ENCODE data around the gene TADA2B.
"Not testable (repeated sequence)": the region's sequence is repeated elsewhere in the genome, so short reads cannot be mapped to it uniquely, and the experiment has no call there.

TADA2B gene

GRCh38 chr4:7094916-7095315, 51.7 kb downstream of the TADA2B start:
- no peaks in the 10 kb centered on the region for H3K9me3 Mint-ChIP-seq
- ATAC-seq (replicated peaks) (no peak), DNase-seq (no peak)
- H3K4me3 Mint-ChIP-seq, result no peak overlapping the region
- peaks cover 23 to 58% of the 10 kb centered on the region in 2 donors for H3K27me3 Mint-ChIP-seq
- no peaks in the 10 kb centered on the region for H3K4me1 Mint-ChIP-seq (ENCODE audit: low read depth in 2 of 2)
- H3K27ac Mint-ChIP-seq, result no peak overlapping the region
- no peaks in the 10 kb centered on the region for H3K36me3 Mint-ChIP-seq (ENCODE audit: insufficient read depth)

GRCh38 chr4:7095611-7096155, 52.5 kb downstream of the TADA2B start:
- ATAC-seq (replicated peaks), result no peak
- H3K27ac Mint-ChIP-seq, result no peak overlapping the region
- no peaks in the 10 kb centered on the region for H3K9me3 Mint-ChIP-seq
- no peak for DNase-seq
- no peaks in the 10 kb centered on the region for H3K36me3 Mint-ChIP-seq (ENCODE audit: insufficient read depth)
- no peak overlapping the region for H3K4me3 Mint-ChIP-seq
- H3K27me3 Mint-ChIP-seq, result peaks cover 20 to 54% of the 10 kb centered on the region in 2 donors
- H3K4me1 Mint-ChIP-seq (ENCODE audit: low read depth in 2 of 2), result no peaks in the 10 kb centered on the region

DNA sequence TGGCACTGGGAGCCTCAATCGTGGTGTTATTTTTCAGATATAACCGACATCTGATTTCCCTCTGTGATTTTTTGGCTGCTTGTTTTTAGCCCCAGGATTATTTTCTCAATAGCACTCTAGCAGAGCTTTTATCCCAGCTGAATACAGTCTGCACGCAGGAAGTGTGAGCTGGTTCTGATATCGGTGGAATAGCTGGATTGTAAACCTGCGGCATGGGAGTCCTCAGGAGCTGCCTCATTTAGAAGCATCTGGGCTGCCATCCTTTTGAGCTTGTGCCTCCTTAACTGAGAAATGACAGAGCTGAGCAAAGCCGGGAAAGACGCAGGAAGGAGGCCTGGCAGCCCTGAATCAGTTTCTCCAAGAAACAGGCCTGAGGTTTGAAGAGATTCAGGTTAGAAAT, 53.1 kb downstream of the TADA2B start:
- Mint-ChIP-seq H3K36me3 (ENCODE audit: insufficient read depth) (no peaks in the 10 kb centered on the region), H3K27ac (no peak overlapping the region), H3K4me3 (no peak overlapping the region), H3K9me3 (no peaks in the 10 kb centered on the region), H3K27me3 (peaks cover 20 to 49% of the 10 kb centered on the region in 2 donors), H3K4me1 (ENCODE audit: low read depth in 2 of 2) (no peaks in the 10 kb centered on the region)
- DNase-seq, result no peak
- no peak for ATAC-seq (replicated peaks)

DNA sequence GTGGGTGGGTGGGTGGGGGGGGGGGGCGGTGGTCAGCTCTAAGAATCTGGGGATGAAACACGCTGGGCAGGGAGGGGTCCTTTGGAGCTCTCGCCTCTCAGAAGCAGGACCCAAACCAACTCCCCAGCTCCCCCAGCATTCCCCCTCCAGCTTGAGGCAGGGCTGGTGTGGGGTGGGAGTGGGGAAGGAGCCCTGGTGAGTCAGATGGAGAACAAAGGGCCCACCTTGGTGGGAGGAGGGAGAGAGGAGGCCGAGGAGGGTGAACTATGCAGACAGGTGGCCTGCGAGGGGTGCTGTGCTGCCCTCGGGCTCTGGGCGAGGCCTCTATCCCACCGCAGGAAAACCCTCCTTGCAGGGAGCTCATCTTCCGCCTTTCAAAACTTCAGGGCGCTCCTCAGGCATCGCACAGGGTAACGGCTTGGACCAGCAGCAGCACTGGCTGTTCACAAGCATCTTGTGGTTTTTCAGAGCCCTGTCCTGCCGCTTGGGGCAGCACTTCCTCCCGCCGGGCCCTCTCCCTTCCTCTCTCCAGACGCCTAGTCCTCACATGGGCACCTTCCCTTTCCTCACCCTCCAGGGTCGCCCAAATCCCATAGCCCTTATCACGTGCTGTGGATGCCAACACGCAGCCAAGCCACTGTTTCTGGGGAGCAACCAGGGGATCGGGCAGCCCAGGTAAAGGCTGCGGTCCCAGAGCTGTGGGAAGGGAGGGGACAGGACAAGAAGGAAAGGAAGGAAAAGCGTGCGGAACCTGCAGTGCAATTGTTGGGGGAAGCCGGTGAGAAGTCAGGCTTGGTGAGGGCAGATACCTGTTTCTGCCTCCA, 58.7 kb downstream of the TADA2B start:
- H3K36me3 Mint-ChIP-seq (ENCODE audit: insufficient read depth), result no peaks in the 10 kb centered on the region
- peak overlapping the region; percentile 65 to 74 for H3K27ac Mint-ChIP-seq
- ATAC-seq (replicated peaks) (peak; percentile 57), DNase-seq (peak; percentile 31 to 39 (median 34))
- no peaks in the 10 kb centered on the region for H3K9me3 Mint-ChIP-seq
- peaks cover 0 to 5% of the 10 kb centered on the region in 2 donors for H3K27me3 Mint-ChIP-seq
- H3K4me3 Mint-ChIP-seq, result peak overlapping the region; percentile 84 to 88
- H3K4me1 Mint-ChIP-seq (ENCODE audit: low read depth in 2 of 2), result peaks cover 8 to 14% of the 10 kb centered on the region in 2 donors

- Mint-ChIP-seq H3K27ac (peak overlapping the region; percentile 65 to 74), H3K4me3 (peak overlapping the region; percentile 84 to 88), H3K4me1 (ENCODE audit: low read depth in 2 of 2) (peaks cover 8 to 14% of the 10 kb centered on the region in 2 donors)
- DNase-seq; H3K27me3 Mint-ChIP-seq; H3K9me3 Mint-ChIP-seq; H3K36me3 Mint-ChIP-seq (ENCODE audit: insufficient read depth): not testable (repeated sequence)
- peak; percentile 3 for ATAC-seq (replicated peaks)
Observed at GRCh38 chr4:7102516-7102909, 59.3 kb downstream of the TADA2B start.

DNA sequence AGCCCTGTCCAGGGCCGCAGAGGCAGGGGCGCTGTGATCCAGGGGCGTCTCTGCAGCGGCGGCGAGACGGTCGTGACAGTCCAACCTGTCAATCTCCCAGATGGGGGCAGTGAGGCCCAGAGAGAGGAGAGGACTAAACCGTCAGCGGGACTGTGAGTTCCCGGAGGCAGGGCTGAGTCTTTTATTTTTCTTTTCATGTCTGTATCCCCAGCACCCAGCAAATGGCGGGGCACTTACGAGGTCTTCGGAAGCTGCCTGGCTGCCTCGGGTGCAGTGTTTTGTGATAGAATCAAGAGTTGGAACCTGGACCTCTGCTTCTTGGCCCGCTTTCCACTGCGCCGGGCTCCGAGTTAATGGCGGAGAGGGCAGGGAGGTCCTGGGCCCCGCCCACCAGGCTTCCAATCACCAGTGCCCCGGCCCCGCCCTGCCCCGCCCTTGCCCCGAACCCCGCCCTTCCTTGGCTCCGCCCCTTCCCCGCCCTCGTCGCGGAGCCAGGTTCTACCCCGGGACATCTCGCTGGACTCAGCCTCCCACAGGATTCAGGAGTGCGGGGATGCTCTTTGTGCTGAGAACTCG, 59.9 kb downstream of the TADA2B start:
- DNase-seq (peak; percentile 64 to 67 (median 65)), ATAC-seq (replicated peaks) (peak; percentile 88)
- Mint-ChIP-seq H3K27me3 (no peaks in the 10 kb centered on the region), H3K36me3 (ENCODE audit: insufficient read depth) (no peaks in the 10 kb centered on the region), H3K9me3 (no peaks in the 10 kb centered on the region), H3K27ac (peak overlapping the region; percentile 64 to 75), H3K4me1 (ENCODE audit: low read depth in 2 of 2) (peaks cover 8 to 14% of the 10 kb centered on the region in 2 donors), H3K4me3 (peak overlapping the region; percentile 84 to 88)

DNA sequence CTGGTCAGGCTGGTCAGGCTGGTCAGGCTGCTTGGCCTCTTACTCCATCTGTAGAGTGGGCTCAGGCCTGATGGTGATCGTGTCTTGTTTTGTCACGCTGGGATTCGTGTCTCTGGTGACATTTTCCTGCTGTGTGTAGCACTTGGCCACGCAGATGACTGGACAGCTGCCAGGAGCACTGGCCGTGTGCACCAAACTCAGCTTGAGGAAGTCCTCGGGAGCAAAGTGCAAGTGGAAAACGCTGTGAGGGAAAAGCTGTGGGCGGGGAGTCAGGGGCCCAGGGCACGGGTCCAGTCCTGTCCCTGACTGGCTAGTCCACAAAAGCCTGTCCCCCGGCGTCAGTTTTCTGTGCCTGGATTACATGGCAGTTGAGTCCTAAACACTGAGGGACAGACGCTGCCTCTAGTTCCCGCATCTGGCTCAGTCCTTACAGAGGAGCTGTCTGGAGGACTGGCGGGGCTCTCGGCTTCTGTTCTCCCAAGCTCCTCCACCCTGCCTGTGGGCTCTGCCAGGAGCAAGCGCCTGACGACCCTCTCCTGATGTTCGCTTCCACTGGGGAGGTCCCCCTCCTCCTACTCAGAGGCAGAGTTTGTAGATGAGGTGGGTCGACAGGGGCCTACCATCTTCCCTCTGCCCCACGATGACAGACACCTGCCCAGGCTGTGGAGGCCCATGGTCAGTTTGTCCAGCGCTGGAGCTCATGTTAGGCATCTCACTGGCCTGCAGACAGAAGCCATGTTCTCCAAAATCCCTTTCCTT, 60.6 kb downstream of the TADA2B start:
- H3K27me3 Mint-ChIP-seq, result peaks cover 0 to 2% of the 10 kb centered on the region in 2 donors
- H3K27ac Mint-ChIP-seq, result peak overlapping the region in 1 of 2 donors; percentile 75
- peaks cover 8 to 14% of the 10 kb centered on the region in 2 donors for H3K4me1 Mint-ChIP-seq (ENCODE audit: low read depth in 2 of 2)
- DNase-seq (no peak), ATAC-seq (replicated peaks) (peak; percentile 11)
- no peaks in the 10 kb centered on the region for H3K36me3 Mint-ChIP-seq (ENCODE audit: insufficient read depth)
- no peaks in the 10 kb centered on the region for H3K9me3 Mint-ChIP-seq
- peak overlapping the region; percentile 84 to 88 for H3K4me3 Mint-ChIP-seq

DNA sequence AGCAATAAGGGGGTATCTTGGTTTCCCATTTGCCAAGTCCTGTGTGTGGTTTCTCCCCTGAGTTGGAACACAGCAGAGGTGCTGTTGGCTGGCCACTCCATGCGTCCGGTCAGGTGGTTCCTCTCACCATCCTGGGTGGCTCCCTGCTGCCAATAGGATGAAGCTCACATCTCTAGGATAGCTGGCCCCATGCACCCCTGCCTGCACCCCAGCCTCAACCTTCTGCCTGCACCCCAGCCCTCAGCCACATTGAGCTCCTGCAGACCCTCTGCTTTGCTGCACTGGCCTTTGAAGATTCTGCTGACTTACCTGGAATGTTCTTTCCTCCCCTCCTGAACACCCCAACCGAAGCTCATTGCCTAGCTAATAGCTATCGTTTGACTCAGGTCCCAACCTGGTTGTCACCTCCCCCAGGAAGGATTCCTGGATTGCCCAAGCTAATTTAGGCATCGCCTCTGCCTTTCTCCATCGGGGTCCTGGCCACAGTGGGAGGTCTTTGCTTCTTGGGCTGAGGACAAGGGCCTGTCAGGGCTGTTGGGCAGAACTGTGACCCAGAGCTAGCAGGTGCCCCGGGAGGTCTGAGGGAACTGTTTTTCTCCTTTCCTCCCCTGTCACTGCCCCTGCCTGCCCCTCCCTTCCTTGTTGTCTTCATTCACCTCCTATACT, 61.3 kb downstream of the TADA2B start:
- peaks cover 0 to 8% of the 10 kb centered on the region in 2 donors for H3K27me3 Mint-ChIP-seq
- no peak for DNase-seq
- H3K4me1 Mint-ChIP-seq (ENCODE audit: low read depth in 2 of 2), result peaks cover 8 to 14% of the 10 kb centered on the region in 2 donors
- H3K9me3 Mint-ChIP-seq, result no peaks in the 10 kb centered on the region
- peak overlapping the region; percentile 84 to 88 for H3K4me3 Mint-ChIP-seq
- no peak overlapping the region for H3K27ac Mint-ChIP-seq
- ATAC-seq (replicated peaks), result no peak
- H3K36me3 Mint-ChIP-seq (ENCODE audit: insufficient read depth), result no peaks in the 10 kb centered on the region

DNA sequence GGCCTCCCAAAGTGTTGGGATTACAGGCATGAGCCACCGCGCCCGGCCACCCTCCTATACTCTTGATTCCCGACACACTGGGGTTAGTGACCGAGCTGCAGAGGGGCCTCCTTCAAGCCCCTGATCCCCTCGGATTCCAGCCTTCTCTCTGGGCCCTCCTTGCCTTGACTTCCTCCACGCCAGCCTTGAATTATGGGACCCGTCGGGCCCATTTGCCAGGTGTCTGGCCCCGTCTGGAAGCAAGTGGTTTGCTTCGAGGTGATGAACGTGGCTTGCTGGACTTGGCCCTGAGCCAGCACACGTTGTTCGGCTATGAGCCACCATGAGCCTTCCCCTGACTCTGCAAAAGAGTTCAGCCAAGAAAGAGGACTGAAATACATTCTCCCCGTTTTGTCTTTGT, 62.1 kb downstream of the TADA2B start:
- Mint-ChIP-seq H3K27ac (no peak overlapping the region), H3K27me3 (peaks cover 0 to 8% of the 10 kb centered on the region in 2 donors), H3K4me3 (peak overlapping the region in 1 of 2 donors; percentile 14), H3K36me3 (ENCODE audit: insufficient read depth) (no peaks in the 10 kb centered on the region), H3K4me1 (ENCODE audit: low read depth in 2 of 2) (peaks cover 8 to 14% of the 10 kb centered on the region in 2 donors), H3K9me3 (no peaks in the 10 kb centered on the region)
- ATAC-seq (replicated peaks), result no peak
- DNase-seq, result no peak

- H3K4me3 Mint-ChIP-seq, result no peak overlapping the region
Observed at GRCh38 chr4:7107166-7107905, 64.2 kb downstream of the TADA2B start.

More at GRCh38 chr4:7107166-7107905, 64.2 kb downstream of the TADA2B start:
- H3K36me3 Mint-ChIP-seq (ENCODE audit: insufficient read depth), result no peaks in the 10 kb centered on the region
- peak overlapping the region in 1 of 2 donors; percentile 44 for H3K27ac Mint-ChIP-seq
- ATAC-seq (replicated peaks) (no peak), DNase-seq (no peak)
- H3K9me3 Mint-ChIP-seq, result no peaks in the 10 kb centered on the region
- H3K27me3 Mint-ChIP-seq, result peaks cover 0 to 15% of the 10 kb centered on the region in 2 donors
- H3K4me1 Mint-ChIP-seq (ENCODE audit: low read depth in 2 of 2), result peaks cover 0 to 9% of the 10 kb centered on the region in 2 donors
